Measurements from ENCODE around the gene SEC24A.
"Not testable (repeated sequence)": the region's sequence is repeated elsewhere in the genome, so short reads cannot be mapped to it uniquely, and the experiment has no call there.

Gene SEC24A

GRCh38 chr5:134648425-134649162, at the start of gene SEC24A:
SEC24A (plus strand) TSS chr5:134648785; CDS start chr5:134649077, 292 bp downstream.
- peak; percentile 75 to 78 for DNase-seq (ENCODE audit: low read depth in 2 of 2)

- DNase-seq (ENCODE audit: low read depth in 2 of 2), result not testable (repeated sequence)
Measured at GRCh38 chr5:134599820-134600219, 48.8 kb upstream of the SEC24A start.

GRCh38 chr5:134600600-134600999, 48.0 kb upstream of the SEC24A start:
- no peak for DNase-seq (ENCODE audit: low read depth in 2 of 2)

GRCh38 chr5:134603059-134603458, 45.5 kb upstream of the SEC24A start:
- no peak for DNase-seq (ENCODE audit: low read depth in 2 of 2)

GRCh38 chr5:134604908-134605307, 43.7 kb upstream of the SEC24A start:
- DNase-seq (ENCODE audit: low read depth in 2 of 2), result no peak

- DNase-seq (ENCODE audit: low read depth in 2 of 2), result no peak
Measured at GRCh38 chr5:134606726-134607125, 41.9 kb upstream of the SEC24A start.

- no peak for DNase-seq (ENCODE audit: low read depth in 2 of 2)
Measured at GRCh38 chr5:134608555-134608954, 40.0 kb upstream of the SEC24A start.

- DNase-seq (ENCODE audit: low read depth in 2 of 2), result no peak
Measured at GRCh38 chr5:134609232-134609851, 39.2 kb upstream of the SEC24A start.

GRCh38 chr5:134610725-134611124, 37.9 kb upstream of the SEC24A start:
- DNase-seq (ENCODE audit: low read depth in 2 of 2), result no peak

GRCh38 chr5:134611515-134611914, 37.1 kb upstream of the SEC24A start:
- no peak for DNase-seq (ENCODE audit: low read depth in 2 of 2)

- no peak for DNase-seq (ENCODE audit: low read depth in 2 of 2)
Measured at GRCh38 chr5:134614450-134615085, 34.0 kb upstream of the SEC24A start.

GRCh38 chr5:134620634-134621033, 28.0 kb upstream of the SEC24A start:
- DNase-seq (ENCODE audit: low read depth in 2 of 2), result no peak

GRCh38 chr5:134625559-134625958, 23.0 kb upstream of the SEC24A start:
- DNase-seq (ENCODE audit: low read depth in 2 of 2), result no peak

- no peak for DNase-seq (ENCODE audit: low read depth in 2 of 2)
Measured at GRCh38 chr5:134626369-134627014, 22.1 kb upstream of the SEC24A start.

GRCh38 chr5:134634227-134634626, 14.4 kb upstream of the SEC24A start:
- no peak for DNase-seq (ENCODE audit: low read depth in 2 of 2)

- not testable (repeated sequence) for DNase-seq (ENCODE audit: low read depth in 2 of 2)
Measured at GRCh38 chr5:134635366-134635765, 13.2 kb upstream of the SEC24A start.

GRCh38 chr5:134637116-134637721, 11.4 kb upstream of the SEC24A start:
- no peak for DNase-seq (ENCODE audit: low read depth in 2 of 2)

- DNase-seq (ENCODE audit: low read depth in 2 of 2), result no peak
Measured at GRCh38 chr5:134638760-134639201, 9.8 kb upstream of the SEC24A start.

- no peak for DNase-seq (ENCODE audit: low read depth in 2 of 2)
Measured at GRCh38 chr5:134642931-134643530, 5.6 kb upstream of the SEC24A start.

- DNase-seq (ENCODE audit: low read depth in 2 of 2), result no peak
Measured at GRCh38 chr5:134647750-134648424, 698 bp upstream of the SEC24A start.

Measured in stimulated activated CD8-positive, alpha-beta memory T cell treated with anti-CD3 and anti-CD28 coated beads, Interleukin-7, amount 100 ng/mL, for 1 hour (primary cell).